ENCODE data around the gene SLC6A13.
A peak's percentile ranks its signal among the peaks of the same experiment; 100 is the strongest.
"Not testable (repeated sequence)": the region's sequence is repeated elsewhere in the genome, so short reads cannot be mapped to it uniquely, and the experiment has no call there.

The SLC6A13 gene

GRCh38 chr12:262817-263216, at the start of gene SLC6A13:
SLC6A13 (minus strand) TSS chr12:262836; CDS start chr12:260052, 2,784 bp downstream.
- DNase-seq: no peak

DNA sequence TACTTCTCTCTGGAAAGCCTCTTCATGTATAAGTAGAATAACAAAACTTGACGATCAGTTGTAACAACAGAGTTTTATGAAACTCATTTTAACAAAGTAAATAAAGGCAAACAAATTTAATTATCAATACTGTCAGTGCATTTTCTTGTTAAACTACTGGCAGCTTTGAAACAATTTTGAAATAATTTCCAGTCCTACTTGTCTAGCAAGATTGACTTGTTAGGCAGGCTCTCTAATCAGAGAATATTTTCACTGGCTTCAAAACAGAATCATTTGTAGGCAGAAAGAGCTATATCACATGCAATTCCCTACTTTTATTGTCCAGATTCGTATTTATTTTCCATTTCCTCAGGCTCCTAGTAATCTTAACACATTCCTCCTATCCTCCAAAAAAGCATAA, 45.9 kb upstream of the SLC6A13 start:
- no peak for DNase-seq

DNA sequence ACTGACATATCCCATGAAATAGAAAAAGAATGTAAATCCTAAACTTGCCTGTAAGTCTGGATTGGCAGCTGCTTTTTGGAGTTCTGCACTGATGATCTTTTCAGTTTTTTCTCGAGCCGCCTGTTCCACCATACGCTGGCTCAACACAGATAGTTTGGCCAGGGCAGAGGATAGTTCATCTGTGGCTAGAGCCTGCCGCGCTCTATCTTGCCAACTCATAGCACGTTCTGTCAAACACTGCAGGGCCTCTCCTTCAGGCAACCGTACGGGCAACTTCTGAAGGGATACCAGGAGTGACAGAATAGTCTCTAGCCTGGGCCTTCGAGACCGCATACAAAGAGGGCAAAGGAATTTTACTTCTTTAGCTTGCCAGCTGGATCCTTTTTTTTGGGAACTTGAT, 44.8 kb upstream of the SLC6A13 start:
- no peak for DNase-seq

GRCh38 chr12:304805-305204, 42.2 kb upstream of the SLC6A13 start:
- peak; percentile 11 to 72 for DNase-seq

DNA sequence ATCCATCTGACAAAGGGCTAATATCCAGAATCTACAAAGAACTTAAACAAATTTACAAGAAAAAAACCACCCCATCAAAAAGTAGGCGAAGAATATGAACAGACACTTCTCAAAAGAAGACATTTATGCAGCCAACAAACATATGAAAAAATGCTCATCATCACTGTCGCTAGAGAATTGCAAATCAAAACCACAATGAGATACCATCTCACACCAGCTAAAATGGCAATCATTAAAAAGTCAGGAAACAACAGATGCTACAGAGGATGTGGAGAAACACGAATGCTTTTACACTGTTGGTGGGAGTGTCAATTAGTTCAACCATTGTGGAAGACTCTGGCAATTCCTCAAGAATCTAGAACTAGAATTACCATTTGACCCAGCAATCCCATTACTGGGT, 40.1 kb upstream of the SLC6A13 start:
- DNase-seq: not testable (repeated sequence)

- DNase-seq: not testable (repeated sequence)
Measured at GRCh38 chr12:300166-300565, 37.5 kb upstream of the SLC6A13 start.

DNA sequence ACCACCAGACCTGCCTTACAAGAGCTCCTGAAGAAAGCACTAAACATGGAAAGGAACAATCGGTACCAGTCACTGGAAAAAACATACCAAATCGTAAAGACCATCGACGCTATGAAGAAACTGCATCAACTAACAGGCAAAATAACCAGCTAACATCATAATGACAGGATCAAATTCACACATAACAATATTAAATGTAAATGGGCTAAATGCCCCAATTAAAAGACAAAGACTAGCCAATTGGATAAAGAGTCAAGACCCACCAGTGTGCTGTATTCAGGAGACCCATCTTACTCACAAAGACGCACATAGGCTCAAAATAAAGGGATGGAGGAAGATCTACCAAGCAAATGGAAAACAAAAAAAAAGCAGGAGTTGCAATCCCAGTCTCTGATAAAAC, 36.9 kb upstream of the SLC6A13 start:
- DNase-seq: not testable (repeated sequence)

GRCh38 chr12:298059-298458, 35.4 kb upstream of the SLC6A13 start:
- not testable (repeated sequence) for DNase-seq

DNA sequence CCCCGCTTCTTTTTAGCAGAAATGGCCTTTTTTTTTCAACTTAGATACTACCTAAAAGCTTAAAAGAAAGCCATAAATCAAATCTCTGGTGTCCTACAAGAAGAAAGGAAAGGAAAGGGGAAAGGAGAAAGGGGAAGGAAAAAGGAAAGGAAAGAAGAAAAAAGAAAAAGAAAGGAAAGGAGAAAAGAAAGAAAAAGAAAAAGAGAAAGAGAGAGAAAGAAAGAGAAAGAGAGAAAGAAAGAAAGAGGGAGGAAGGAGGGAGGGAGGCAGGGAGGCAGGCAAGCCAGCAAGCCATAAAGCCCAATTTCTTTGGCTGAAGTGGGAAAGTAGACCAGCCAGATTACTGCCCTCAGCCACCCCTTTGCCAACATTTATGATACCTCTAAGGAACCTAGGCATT, 32.5 kb upstream of the SLC6A13 start:
- no peak for DNase-seq

- no peak for DNase-seq
Measured at GRCh38 chr12:293199-293598, 30.6 kb upstream of the SLC6A13 start.

DNA sequence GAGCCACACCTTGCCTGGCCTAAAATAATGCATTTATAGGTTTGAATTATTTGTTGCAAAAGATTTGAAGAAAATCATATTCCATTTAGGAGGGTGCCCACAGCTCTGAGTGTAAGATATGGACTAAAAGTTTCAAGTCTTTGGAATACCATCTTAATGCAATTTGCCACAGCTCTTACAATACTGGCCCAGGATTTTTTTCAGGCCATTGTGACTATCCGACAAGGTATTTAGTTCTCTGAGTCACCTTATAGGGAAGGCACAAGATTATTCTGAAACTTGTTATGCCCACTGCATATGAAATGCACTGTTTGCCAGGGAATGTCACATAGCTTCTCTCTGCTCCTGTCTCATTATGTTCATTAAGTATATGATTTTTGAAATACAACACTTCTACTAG, 29.6 kb upstream of the SLC6A13 start:
- no peak for DNase-seq

DNA sequence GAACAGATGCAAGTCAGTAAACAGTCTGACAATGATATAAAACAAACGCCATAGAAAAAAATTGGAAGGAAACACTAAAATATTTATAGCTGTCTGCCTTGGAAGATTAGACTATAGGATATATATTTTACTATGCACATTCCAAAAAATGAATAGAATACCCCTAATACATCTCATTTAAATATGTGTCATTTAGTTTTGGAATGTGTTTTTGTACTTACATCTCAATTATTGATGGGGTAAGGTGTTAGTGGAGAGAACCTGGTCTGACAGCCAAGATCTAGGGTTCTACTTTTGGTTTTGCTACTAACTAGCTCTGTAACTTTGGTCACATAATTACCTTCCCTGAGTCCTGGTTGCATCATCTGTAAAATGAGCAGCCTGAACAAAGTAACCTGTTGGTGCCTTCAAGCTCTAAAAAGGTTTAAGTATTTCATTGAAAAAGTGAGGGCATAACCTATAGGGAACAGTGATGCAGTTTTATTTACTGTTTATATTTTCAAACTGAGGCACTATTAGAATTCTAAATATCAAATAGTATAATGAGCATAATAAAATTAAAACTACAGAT, 28.6 kb upstream of the SLC6A13 start:
- no peak for DNase-seq

DNA sequence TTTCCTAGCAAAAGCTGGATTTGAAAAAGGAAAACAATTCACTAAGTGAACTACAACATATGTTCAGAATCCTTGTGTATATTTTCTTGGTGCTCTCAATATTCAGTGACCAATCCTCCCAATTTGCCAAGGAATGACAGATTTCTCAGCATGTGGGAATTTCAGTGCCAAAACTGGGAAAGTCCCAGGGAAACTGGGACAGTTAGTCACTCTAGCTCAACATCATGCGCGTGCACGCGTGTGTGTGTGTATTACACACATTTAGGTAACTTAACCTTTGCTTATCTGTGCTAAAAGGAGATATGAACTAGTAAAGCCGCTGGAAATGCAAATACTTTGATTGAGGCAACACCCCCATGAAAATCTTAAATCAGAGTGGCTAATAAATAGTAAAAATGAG, 26.1 kb upstream of the SLC6A13 start:
- DNase-seq: no peak

- DNase-seq: no peak
Measured at GRCh38 chr12:286531-287300, 24.1 kb upstream of the SLC6A13 start.

GRCh38 chr12:278046-278445, 15.4 kb upstream of the SLC6A13 start:
- no peak for DNase-seq

DNA sequence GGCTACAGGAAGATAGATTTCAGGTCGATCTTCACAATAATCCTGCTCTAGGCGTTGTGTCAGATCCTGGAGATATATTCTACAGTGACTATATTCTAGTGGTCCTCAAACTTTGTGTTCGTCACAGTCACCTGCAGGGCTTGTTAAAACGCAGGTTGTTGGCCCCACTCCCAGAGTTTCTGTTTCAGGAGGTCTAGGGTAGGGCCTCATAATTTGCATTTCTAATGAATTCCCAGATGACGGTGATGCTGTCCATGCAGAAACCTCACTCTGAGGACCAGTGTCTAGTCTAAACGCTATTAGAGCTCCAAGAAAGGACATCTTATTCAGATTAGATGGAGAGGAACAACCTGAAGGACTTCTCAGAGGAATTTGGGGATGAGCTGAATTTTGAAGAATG, 13.2 kb upstream of the SLC6A13 start:
- no peak for DNase-seq

- no peak for DNase-seq
Measured at GRCh38 chr12:273382-273781, 10.7 kb upstream of the SLC6A13 start.

- DNase-seq: no peak
Measured at GRCh38 chr12:272942-273341, 10.3 kb upstream of the SLC6A13 start.

DNA sequence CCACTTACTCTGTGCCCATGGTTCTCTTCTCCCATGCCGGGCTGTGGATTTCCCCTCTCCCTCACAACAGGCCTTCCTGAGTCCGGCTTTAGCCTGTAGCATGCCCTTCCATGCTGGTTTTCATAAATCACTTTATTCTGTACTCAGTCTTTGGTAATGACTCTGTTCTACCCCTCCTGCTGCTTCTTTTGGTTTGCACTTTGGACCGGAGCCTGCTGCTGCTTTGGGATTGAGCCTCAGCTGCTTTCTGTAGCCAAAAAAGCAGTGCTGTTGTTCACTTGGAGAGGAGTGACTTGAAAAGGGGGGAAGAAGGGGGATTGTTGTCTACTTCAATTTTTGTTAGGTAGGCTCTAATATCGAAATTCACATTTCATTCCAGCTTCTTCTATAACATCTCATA, 8.5 kb upstream of the SLC6A13 start:
- DNase-seq: no peak

DNA sequence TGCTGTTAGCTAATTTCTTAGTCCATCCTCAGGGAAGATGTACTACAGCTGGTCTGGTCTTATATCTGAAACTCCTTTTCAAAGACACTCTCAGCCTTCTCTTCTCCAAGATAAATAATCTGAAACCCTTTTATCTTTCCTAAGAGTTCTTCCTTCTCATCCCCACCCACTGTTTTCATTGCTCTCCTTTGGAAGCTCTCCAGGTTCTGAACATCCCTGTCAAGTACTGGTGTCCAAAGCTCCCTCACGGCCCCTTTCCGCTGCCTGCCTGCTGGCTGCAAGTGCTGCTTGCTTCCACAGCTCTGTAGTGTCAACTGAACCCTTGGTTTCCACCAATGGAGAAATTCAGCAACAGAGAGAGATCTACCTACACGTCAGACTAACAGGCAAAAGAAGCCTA, 6.6 kb upstream of the SLC6A13 start:
- DNase-seq: no peak

- no peak for DNase-seq
Measured at GRCh38 chr12:268483-268840, 5.8 kb upstream of the SLC6A13 start.

GRCh38 chr12:267581-268482, 5.2 kb upstream of the SLC6A13 start:
- no peak for DNase-seq

- no peak for DNase-seq
Measured at GRCh38 chr12:265096-265495, 2.5 kb upstream of the SLC6A13 start.

- DNase-seq: no peak
Measured at GRCh38 chr12:264269-264668, 1.6 kb upstream of the SLC6A13 start.

All from NCI-H524 (cell line).